Liver (tissue), 3 donors: ENCODE results near the gene NWD2.

Source experiments
- ATF3 ChIP-seq: IDR thresholded peaks from 2 replicates; pipeline ENCODE4 v1.6.1; 2016; ENCODE audit warnings: antibody characterized with exemption
- EGR1 ChIP-seq, 2 donors: IDR thresholded peaks; 2 replicates each; pipeline ENCODE4 v1.6.1; 2016 to 2018; ENCODE audit warnings: antibody characterized with exemption in 2 of 2, low read depth in 2 of 2
- GABPA ChIP-seq, 2 donors: IDR thresholded peaks in 1 of 2; conservative IDR thresholded peaks in 1 of 2; 2 replicates each; pipeline ENCODE4 v1.6.1; 2016; ENCODE audit warnings: antibody characterized with exemption in 2 of 2, mild to moderate bottlenecking in 1 of 2, moderate library complexity in 1 of 2
- HNF4A ChIP-seq, 2 donors: conservative IDR thresholded peaks; 2 replicates each; pipeline ENCODE4 v1.6.1; 2016; ENCODE audit warnings: antibody characterized with exemption in 2 of 2, mild to moderate bottlenecking in 2 of 2
- MAX ChIP-seq: IDR thresholded peaks from 2 replicates; pipeline ENCODE4 v1.6.1; 2016; ENCODE audit warnings: antibody characterized with exemption
- NR2F2 ChIP-seq: IDR thresholded peaks from 2 replicates; pipeline ENCODE4 v1.6.1; 2016; ENCODE audit warnings: antibody characterized with exemption
- RAD21 ChIP-seq, 2 donors: IDR thresholded peaks; 2 replicates each; pipeline ENCODE4 v1.6.1; 2016; ENCODE audit warnings: antibody characterized with exemption in 2 of 2, mild to moderate bottlenecking in 2 of 2
- REST ChIP-seq: IDR thresholded peaks from 2 replicates; pipeline ENCODE4 v1.6.1; 2016; ENCODE audit warnings: antibody characterized with exemption, mild to moderate bottlenecking
- RXRA ChIP-seq, 2 donors: IDR thresholded peaks; 2 replicates each; pipeline ENCODE4 v1.6.1; 2017 to 2018; ENCODE audit warnings: antibody characterized with exemption in 2 of 2, mild to moderate bottlenecking in 1 of 2
- SP1 ChIP-seq: IDR thresholded peaks from 2 replicates; pipeline ENCODE4 v1.6.1; 2018; ENCODE audit warnings: antibody characterized with exemption, mild to moderate bottlenecking
- TAF1 ChIP-seq: conservative IDR thresholded peaks from 2 replicates; pipeline ENCODE4 v1.6.1; 2016; ENCODE audit warnings: antibody characterized with exemption, mild to moderate bottlenecking
- TF ChIP-seq, protein P1 (sequence below): fragments of 150-350 bp; IDR thresholded peaks from 2 replicates; pipeline ENCODE4 v1.5.1; 2017; ENCODE audit warnings: improper control_type of control experiment, low read depth, low read length; ENCODE audit not compliant: missing input control
- donor health status: healthy.
- donor health status: healthy.

- TF ChIP-seq, protein P1, sequence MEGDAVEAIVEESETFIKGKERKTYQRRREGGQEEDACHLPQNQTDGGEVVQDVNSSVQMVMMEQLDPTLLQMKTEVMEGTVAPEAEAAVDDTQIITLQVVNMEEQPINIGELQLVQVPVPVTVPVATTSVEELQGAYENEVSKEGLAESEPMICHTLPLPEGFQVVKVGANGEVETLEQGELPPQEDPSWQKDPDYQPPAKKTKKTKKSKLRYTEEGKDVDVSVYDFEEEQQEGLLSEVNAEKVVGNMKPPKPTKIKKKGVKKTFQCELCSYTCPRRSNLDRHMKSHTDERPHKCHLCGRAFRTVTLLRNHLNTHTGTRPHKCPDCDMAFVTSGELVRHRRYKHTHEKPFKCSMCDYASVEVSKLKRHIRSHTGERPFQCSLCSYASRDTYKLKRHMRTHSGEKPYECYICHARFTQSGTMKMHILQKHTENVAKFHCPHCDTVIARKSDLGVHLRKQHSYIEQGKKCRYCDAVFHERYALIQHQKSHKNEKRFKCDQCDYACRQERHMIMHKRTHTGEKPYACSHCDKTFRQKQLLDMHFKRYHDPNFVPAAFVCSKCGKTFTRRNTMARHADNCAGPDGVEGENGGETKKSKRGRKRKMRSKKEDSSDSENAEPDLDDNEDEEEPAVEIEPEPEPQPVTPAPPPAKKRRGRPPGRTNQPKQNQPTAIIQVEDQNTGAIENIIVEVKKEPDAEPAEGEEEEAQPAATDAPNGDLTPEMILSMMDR, result no peak
- TF ChIP-seq TAF1 (no peak), MAX (no peak), RAD21 (IDR thresholded peaks at IDR 0.05) (no peak), EGR1 (IDR thresholded peaks at IDR 0.05; ENCODE audit: low read depth in 2 of 2) (no peak), NR2F2 (no peak), ATF3 (no peak), SP1 (no peak), REST (no peak), GABPA (IDR thresholded peaks at IDR 0.05 in 1 of 2, conservative IDR thresholded peaks at IDR 0.05 in 1 of 2) (no peak), HNF4A (conservative IDR thresholded peaks at IDR 0.05) (no peak), RXRA (IDR thresholded peaks at IDR 0.05) (no peak)
These were observed 178.1 kb downstream of the NWD2 start for GRCh38 chr4:37422638-37423037.
